Smooth muscle cell (in vitro differentiated cells): ENCODE data around the gene LRRC45. TPM values are rescaled to one million over a fixed set of nuclear protein-coding genes. Genes with fewer than 3 reads are reported as not detected.

Experiments used
- DNase-seq: peaks from one replicate; lab custom pipeline; 2025; ENCODE audit not compliant: unreplicated experiment; lab: John Stamatoyannopoulos, UW
- H2AFZ ChIP-seq: fragments of 200-600 bp; sonication (generic); 2 replicates; pipeline ENCODE4 v1.6.0; 2016; ENCODE audit warnings: antibody characterized with exemption, low read depth, mild to moderate bottlenecking
- H3F3A ChIP-seq: fragments of 200-600 bp; sonication (generic); 2 replicates; pipeline ENCODE4 v1.6.0; 2017; ENCODE audit warnings: antibody characterized with exemption, low read depth
- H3K27ac ChIP-seq: fragments of 200-600 bp; sonication (generic); 2 replicates; pipeline ENCODE4 v1.5.1; 2016; ENCODE audit warnings: low read depth, mild to moderate bottlenecking
- H3K27me3 ChIP-seq: fragments of 200-600 bp; sonication (generic); 2 replicates; pipeline ENCODE4 v1.6.1; 2016; ENCODE audit warnings: low read depth, mild to moderate bottlenecking
- H3K36me3 ChIP-seq: fragments of 200-600 bp; sonication (generic); 2 replicates; pipeline ENCODE4 v1.5.1; 2016; ENCODE audit warnings: low read depth
- H3K4me1 ChIP-seq: fragments of 200-600 bp; sonication (generic); 2 replicates; pipeline ENCODE4 v1.5.1; 2016; ENCODE audit warnings: low read depth
- H3K4me2 ChIP-seq: fragments of 200-600 bp; sonication (generic); 2 replicates; pipeline ENCODE4 v1.6.0; 2016; ENCODE audit warnings: mild to moderate bottlenecking
- H3K4me3 ChIP-seq: fragments of 200-600 bp; sonication (generic); 2 replicates; pipeline ENCODE4 v1.5.1; 2016; ENCODE audit warnings: mild to moderate bottlenecking
- H3K79me2 ChIP-seq: fragments of 200-600 bp; sonication (generic); 2 replicates; pipeline ENCODE4 v1.6.0; 2016; ENCODE audit warnings: low read depth, mild to moderate bottlenecking
- H3K9ac ChIP-seq: fragments of 200-600 bp; sonication (generic); 2 replicates; pipeline ENCODE4 v1.6.0; 2016; ENCODE audit warnings: low read depth
- H3K9me3 ChIP-seq: fragments of 200-600 bp; sonication (generic); replicated peaks from 2 replicates; pipeline ENCODE4 v1.5.1; 2016; ENCODE audit warnings: low read depth
- H4K20me1 ChIP-seq: fragments of 200-600 bp; sonication (generic); 2 replicates; pipeline ENCODE4 v1.6.0; 2016; ENCODE audit warnings: low read depth
- WGBS: methylation state at CpG from one replicate; pipeline ENCODE4 v1.1.7; 2016; ENCODE audit warnings: low lambda C conversion rate; 5-methylcytosine and 5-hydroxymethylcytosine counted together
- polyA plus RNA-seq: library from polyadenylated mRNA; unstranded; fragments of >200 nt; fragmentation: Nextera tagmentation; extraction: Ambion mirVana; gene quantifications from 2 replicates; pipeline ENCODE4 v1.2.1, GENCODE V29; 2016
- total RNA-seq: library from RNA; depleted of rRNA; stranded (reverse); fragments of >200 nt; gene quantifications from 2 replicates; pipeline ENCODE4 v1.2.3, GENCODE V29; 2014
- TF ChIP-seq, protein P1 (sequence below): fragments of 200-600 bp; sonication (generic); IDR thresholded peaks from 2 replicates; pipeline ENCODE4 v1.5.1; 2017; ENCODE audit warnings: borderline replicate concordance, mild to moderate bottlenecking, antibody characterized with exemption; ENCODE audit not compliant: insufficient read depth, poor library complexity, severe bottlenecking

LRRC45 gene
- total and polyA plus RNA-seq, 2 experiments from 2014 or later: 9.6 to 13.5 TPM

DNA sequence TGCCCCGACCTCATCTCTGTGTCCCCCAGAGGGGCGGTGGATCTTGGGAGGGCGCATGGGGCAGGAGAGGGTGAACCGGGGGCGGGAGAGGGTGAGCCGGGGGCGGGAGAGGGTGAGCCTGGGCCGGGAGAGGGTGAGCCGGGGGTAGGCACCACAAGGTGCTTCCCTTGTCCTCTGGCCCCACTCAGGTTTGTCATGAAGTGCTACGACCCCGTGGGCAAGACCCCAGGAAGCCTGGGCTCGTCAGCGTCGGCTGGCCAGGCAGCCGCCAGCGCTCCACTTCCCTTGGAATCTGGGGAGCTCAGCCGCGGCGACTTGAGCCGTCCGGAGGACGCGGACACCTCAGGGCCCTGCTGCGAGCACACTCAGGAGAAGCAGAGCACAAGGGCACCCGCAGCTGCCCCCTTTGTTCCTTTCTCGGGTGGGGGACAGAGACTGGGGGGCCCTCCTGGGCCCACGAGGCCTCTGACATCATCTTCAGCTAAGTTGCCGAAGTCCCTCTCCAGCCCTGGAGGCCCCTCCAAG, 26.8 kb upstream of the LRRC45 start:
- Histone ChIP-seq H3K9ac (no peak overlapping the region), H3K4me3 (no peak overlapping the region), H3K36me3 (no peaks in the 10 kb centered on the region), H2AFZ (no peak overlapping the region), H3K79me2 (peaks cover 6% of the 10 kb centered on the region), H4K20me1 (peaks cover 17% of the 10 kb centered on the region), H3K9me3 (no peaks in the 10 kb centered on the region), H3K4me1 (peaks cover 25% of the 10 kb centered on the region), H3F3A (no peaks in the 10 kb centered on the region), H3K27ac (no peak overlapping the region), H3K27me3 (no peaks in the 10 kb centered on the region), H3K4me2 (no peak overlapping the region)
- 96% methylated on average over 22 of the region's 28 CpGs for WGBS
- DNase-seq: no peak
- TF ChIP-seq, protein P1, sequence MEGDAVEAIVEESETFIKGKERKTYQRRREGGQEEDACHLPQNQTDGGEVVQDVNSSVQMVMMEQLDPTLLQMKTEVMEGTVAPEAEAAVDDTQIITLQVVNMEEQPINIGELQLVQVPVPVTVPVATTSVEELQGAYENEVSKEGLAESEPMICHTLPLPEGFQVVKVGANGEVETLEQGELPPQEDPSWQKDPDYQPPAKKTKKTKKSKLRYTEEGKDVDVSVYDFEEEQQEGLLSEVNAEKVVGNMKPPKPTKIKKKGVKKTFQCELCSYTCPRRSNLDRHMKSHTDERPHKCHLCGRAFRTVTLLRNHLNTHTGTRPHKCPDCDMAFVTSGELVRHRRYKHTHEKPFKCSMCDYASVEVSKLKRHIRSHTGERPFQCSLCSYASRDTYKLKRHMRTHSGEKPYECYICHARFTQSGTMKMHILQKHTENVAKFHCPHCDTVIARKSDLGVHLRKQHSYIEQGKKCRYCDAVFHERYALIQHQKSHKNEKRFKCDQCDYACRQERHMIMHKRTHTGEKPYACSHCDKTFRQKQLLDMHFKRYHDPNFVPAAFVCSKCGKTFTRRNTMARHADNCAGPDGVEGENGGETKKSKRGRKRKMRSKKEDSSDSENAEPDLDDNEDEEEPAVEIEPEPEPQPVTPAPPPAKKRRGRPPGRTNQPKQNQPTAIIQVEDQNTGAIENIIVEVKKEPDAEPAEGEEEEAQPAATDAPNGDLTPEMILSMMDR: no peak

DNA sequence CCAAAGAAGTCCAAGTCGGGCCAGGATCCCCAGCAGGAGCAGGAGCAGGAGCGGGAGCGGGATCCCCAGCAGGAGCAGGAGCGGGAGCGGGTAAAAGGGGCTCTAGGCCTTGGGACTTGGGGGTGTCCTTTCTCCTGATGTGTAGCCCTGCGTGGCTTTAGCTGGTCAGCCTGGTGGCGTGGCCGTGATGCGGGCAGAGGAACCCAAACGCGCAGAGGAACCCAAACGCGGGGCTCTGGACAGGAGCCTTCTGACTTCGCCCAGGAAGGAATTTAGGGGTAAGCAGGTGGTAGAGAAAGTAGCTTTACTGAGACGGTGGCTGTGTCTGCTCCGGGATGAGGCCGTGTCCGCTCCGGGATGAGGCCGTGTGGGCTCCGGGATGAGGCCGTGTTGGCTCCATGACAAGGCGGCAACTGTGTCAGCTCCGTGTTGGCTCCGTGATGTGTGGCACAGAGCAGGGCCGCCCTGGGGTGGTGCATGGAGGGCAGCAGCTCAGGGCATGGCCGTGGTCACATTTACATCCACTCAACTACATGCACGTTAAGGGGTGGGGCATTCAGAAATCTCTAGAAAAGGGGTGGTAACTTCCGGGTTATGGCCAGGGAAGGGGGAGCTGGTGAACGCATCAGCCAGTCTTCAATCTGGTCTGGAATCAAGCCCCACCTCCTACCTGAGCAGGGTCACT, 26.2 kb upstream of the LRRC45 start:
- no peak overlapping the region for H2AFZ ChIP-seq
- H3K27me3 ChIP-seq: no peaks in the 10 kb centered on the region
- TF ChIP-seq, protein P1: no peak
- no peak overlapping the region for H3K27ac ChIP-seq
- no peaks in the 10 kb centered on the region for H3F3A ChIP-seq
- H3K79me2 ChIP-seq: peaks cover 6% of the 10 kb centered on the region
- no peak overlapping the region for H3K4me3 ChIP-seq
- no peaks in the 10 kb centered on the region for H3K9me3 ChIP-seq
- no peak overlapping the region for H3K4me2 ChIP-seq
- H3K36me3 ChIP-seq: no peaks in the 10 kb centered on the region
- no peak overlapping the region for H3K9ac ChIP-seq
- H4K20me1 ChIP-seq: peaks cover 12% of the 10 kb centered on the region
- no peak for DNase-seq
- peaks cover 20% of the 10 kb centered on the region for H3K4me1 ChIP-seq
- WGBS: 94% methylated on average over 30 of the region's 30 CpGs

DNA sequence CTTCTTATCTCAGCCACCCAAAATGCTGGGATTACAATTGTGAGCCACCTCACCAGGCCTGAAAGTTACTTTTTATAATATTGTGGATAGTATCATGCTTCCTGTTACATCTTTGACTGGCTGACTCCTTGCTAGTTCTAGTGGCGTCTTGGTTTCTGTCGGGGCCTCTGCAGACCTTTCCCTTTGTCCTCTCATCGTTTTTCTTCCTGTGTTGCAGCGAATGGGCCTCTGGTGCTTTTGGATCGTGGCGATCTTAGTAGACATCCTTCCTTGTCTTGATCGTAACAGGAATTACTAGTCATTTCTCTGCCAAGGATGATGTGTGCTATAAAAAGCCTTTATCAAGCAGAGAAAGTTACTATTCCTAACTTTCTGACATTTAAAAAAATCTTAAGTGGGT, 24.9 kb upstream of the LRRC45 start:
- Histone ChIP-seq H3K27ac (no peak overlapping the region), H2AFZ (no peak overlapping the region), H3K27me3 (no peaks in the 10 kb centered on the region), H3K4me1 (peaks cover 9% of the 10 kb centered on the region), H3K4me2 (no peak overlapping the region), H3K36me3 (no peaks in the 10 kb centered on the region), H3K9ac (no peak overlapping the region), H3F3A (peaks cover 11% of the 10 kb centered on the region), H3K79me2 (no peaks in the 10 kb centered on the region), H4K20me1 (peaks cover 4% of the 10 kb centered on the region), H3K9me3 (no peaks in the 10 kb centered on the region), H3K4me3 (no peak overlapping the region)
- 92% methylated on average over 7 of the region's 7 CpGs for WGBS
- DNase-seq: no peak
- TF ChIP-seq, protein P1: no peak
